Measurements from ENCODE around the gene SUN1. TPM values are rescaled to one million over a fixed set of nuclear protein-coding genes. Genes with fewer than 3 reads are reported as not detected.
A peak's percentile ranks its signal among the peaks of the same experiment; 100 is the strongest.
"Not testable (repeated sequence)": the region's sequence is repeated elsewhere in the genome, so short reads cannot be mapped to it uniquely, and the experiment has no call there.

The SUN1 gene
- total RNA-seq, 1 donor from 2014 or later, result 183 TPM

DNA sequence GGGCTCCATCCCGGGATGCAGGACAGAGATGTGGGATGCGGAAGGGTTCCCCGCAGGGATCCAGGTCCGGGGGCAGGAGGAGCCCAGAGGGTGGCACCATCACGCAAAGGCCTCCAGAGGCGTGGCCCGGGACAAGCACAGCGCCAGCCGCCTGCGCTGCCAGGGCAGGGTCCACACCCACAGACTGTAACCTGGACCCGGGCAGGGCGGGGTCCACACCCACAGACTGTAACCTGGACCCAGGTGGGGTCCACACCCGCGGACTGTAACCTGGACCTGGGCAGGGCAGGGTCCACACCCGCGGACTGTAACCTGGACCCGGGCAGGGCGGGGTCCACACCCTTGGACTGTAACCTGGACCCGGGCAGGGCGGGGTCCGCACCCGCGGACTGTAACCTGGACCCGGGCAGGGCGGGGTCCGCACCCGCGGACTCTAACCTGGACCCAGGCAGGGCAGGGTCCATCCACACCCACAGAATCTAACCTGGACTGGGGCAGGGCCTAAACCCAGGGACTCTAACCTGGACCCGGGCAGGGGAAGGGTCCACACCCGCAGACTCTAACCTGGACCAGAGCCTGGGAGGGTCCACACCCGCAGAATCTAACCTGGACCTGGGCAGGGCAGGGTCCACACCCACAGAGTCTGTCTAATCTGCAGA, 37.5 kb upstream of the SUN1 start:
- Histone ChIP-seq H3K4me3 (no peak overlapping the region), H3K4me1 (peaks cover 9% of the 10 kb centered on the region), H3K27ac (replicated peaks) (no peak overlapping the region), H3K36me3 (no peaks in the 10 kb centered on the region), H3K27me3 (ENCODE audit: low read depth) (no peaks in the 10 kb centered on the region), H3K9me3 (replicated peaks) (no peaks in the 10 kb centered on the region)
- intact Hi-C loops (cut with micrococcal nuclease), result no loop called here
- no peak for DNase-seq
- TF ChIP-seq, protein P1, sequence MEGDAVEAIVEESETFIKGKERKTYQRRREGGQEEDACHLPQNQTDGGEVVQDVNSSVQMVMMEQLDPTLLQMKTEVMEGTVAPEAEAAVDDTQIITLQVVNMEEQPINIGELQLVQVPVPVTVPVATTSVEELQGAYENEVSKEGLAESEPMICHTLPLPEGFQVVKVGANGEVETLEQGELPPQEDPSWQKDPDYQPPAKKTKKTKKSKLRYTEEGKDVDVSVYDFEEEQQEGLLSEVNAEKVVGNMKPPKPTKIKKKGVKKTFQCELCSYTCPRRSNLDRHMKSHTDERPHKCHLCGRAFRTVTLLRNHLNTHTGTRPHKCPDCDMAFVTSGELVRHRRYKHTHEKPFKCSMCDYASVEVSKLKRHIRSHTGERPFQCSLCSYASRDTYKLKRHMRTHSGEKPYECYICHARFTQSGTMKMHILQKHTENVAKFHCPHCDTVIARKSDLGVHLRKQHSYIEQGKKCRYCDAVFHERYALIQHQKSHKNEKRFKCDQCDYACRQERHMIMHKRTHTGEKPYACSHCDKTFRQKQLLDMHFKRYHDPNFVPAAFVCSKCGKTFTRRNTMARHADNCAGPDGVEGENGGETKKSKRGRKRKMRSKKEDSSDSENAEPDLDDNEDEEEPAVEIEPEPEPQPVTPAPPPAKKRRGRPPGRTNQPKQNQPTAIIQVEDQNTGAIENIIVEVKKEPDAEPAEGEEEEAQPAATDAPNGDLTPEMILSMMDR (IDR thresholded peaks at IDR 0.05; ENCODE audit: borderline replicate concordance), result no peak

DNA sequence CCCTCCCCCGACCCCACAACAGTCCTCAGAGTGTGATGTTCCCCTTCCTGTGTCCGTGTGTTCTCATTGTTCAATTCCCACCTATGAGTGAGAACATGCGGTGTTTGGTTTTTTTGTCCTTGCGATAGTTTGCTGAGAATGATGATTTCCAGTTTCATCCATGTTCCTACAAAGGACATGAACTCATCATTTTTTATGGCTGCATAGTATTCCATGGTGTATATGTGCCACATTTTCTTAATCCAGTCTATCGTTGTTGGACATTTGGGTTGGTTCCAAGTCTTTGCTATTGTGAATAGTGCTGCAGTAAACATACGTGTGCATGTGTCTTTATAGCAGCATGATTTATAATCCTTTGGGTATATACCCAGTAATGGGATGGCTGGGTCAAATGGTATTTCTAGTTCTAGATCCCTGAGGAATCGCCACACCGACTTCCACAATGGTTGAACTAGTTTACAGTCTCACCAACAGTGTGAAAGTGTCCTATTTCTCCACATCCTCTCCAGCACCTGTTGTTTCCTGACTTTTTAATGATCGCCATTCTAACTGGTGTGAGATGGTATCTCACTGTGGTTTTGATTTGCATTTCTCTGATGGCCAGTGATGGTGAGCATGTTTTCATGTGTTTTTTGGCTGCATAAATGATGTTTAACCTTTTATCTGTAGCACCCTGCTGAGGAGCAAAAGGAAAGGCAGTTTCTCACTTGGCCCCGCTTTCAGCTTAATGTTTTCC, 35.7 kb upstream of the SUN1 start:
- intact Hi-C loops (cut with micrococcal nuclease), result not testable (repeated sequence)
- peaks cover 20% of the 10 kb centered on the region for H3K4me1 ChIP-seq

DNA sequence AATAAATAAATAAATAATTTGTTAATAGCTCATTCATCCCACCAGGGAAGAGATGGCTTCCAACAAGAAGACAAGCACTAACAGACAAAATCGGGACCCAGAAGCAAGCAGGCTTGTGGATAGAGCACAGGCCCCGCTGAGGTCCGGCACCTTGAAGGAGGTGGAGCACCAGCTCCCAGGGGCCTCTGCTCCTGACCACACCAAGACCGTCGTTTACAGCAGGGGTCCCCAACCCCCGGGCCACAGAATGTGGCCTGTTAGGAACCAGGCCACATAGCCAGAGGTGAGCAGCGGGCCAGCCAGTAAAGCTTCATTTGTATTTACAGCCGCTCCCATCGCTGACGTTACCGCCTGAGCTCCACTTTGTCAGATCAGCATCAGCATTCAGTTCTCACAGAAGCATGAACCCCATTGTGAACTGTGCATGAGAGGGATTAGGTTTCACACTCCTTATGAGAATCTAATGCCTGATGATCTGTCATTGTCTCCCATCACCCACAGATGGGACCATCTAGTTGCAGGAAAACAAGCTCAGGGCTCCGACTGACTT, 33.3 kb upstream of the SUN1 start:
- no peak overlapping the region for H3K4me3 ChIP-seq
- DNase-seq, result no peak
- H3K4me1 ChIP-seq, result peaks cover 22% of the 10 kb centered on the region
- no peaks in the 10 kb centered on the region for H3K9me3 ChIP-seq (replicated peaks)
- intact Hi-C loops (cut with micrococcal nuclease), result no loop called here
- TF ChIP-seq, protein P1 (IDR thresholded peaks at IDR 0.05; ENCODE audit: borderline replicate concordance), result no peak
- no peak overlapping the region for H3K27ac ChIP-seq (replicated peaks)
- H3K27me3 ChIP-seq (ENCODE audit: low read depth), result no peaks in the 10 kb centered on the region
- H3K36me3 ChIP-seq, result no peaks in the 10 kb centered on the region

More for the DNA sequence above, 35.7 kb upstream of the SUN1 start:
- not testable (repeated sequence) for H3K36me3 ChIP-seq; DNase-seq; H3K27ac ChIP-seq (replicated peaks); H3K4me3 ChIP-seq; H3K9me3 ChIP-seq (replicated peaks); H3K27me3 ChIP-seq (ENCODE audit: low read depth)

DNA sequence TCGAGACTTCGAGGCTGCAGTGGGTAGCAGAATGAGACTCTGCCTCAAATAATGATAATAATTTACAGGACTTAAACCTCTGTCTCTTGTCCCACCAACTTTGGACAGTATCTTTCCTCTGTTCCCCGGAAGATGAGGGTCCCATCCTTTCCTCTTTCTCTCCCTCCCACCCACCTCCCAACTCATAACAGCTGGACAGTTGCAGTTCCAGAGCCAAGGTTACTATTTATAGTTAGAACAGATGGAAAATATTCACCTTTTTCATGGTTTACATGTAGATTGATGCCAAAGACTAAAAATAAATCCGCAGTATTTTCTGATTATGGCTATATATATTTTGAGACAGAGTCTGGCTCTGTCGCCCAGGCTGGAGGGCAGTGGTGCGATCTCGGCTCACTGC, 31.6 kb upstream of the SUN1 start:
- H3K36me3 ChIP-seq, result no peaks in the 10 kb centered on the region
- no peak for DNase-seq
- no peak overlapping the region for H3K4me3 ChIP-seq
- peak overlapping the region; percentile 40 for H3K27ac ChIP-seq (replicated peaks)
- no peaks in the 10 kb centered on the region for H3K9me3 ChIP-seq (replicated peaks)
- intact Hi-C loops (cut with micrococcal nuclease), result no loop called here
- H3K27me3 ChIP-seq (ENCODE audit: low read depth), result no peaks in the 10 kb centered on the region
- H3K4me1 ChIP-seq, result peaks cover 29% of the 10 kb centered on the region
- TF ChIP-seq, protein P1 (IDR thresholded peaks at IDR 0.05; ENCODE audit: borderline replicate concordance), result no peak

DNA sequence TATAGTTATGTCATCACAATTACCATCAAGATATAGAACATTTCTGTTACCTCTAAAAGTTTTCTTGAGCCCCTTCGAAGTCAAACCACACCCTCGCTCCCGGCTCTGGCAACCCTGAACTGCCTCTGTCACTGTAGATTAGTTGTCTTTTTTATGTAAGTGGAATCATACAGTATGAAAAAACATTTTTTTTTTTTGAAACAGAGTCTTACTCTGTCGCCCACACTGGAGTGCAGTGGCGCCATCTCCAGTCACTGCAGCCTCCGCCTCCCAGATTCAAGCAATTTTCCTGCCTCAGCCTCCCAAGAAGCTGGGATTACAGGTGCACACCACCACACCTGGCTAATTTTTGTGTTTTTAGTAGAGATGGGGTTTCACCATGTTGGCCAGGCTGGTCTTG, 30.9 kb upstream of the SUN1 start:
- not testable (repeated sequence) for DNase-seq; H3K9me3 ChIP-seq (replicated peaks); H3K4me3 ChIP-seq

DNA sequence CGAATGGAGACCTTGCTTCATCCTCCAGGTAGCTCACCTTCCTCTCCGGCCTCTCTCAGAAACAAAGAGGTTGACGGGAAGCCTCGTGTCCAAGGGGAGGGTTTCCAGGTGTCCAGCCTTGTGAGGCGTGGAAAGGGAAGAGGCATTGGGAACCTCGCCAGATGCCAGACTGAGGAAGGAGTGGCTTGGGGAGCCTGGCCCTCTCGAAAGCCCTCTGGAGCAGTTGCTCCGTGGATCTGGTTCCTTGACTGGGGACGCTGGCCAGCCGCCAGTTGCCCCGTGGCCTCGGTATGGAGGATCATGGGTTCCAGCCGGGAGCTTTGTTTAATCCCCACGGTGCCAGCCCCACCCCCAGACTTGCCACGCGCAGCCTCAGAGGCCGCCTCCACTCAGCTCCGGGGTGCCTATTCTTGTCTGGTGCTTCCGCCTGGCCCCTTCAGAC, 30.3 kb upstream of the SUN1 start:
- H3K27ac ChIP-seq (replicated peaks), result peak overlapping the region; percentile 25
- no peaks in the 10 kb centered on the region for H3K36me3 ChIP-seq
- peak; percentile 40 for DNase-seq
- TF ChIP-seq, protein P1 (IDR thresholded peaks at IDR 0.05; ENCODE audit: borderline replicate concordance), result no peak
- no peaks in the 10 kb centered on the region for H3K9me3 ChIP-seq (replicated peaks)
- peak overlapping the region; percentile 45 for H3K4me3 ChIP-seq
- peaks cover 34% of the 10 kb centered on the region for H3K4me1 ChIP-seq
- intact Hi-C loops (cut with micrococcal nuclease), result no loop called here
- H3K27me3 ChIP-seq (ENCODE audit: low read depth), result no peaks in the 10 kb centered on the region

More for the DNA sequence above, 30.9 kb upstream of the SUN1 start:
- H3K36me3 ChIP-seq; H3K27me3 ChIP-seq (ENCODE audit: low read depth); intact Hi-C loops (cut with micrococcal nuclease): not testable (repeated sequence)
- Histone ChIP-seq H3K27ac (replicated peaks) (peak overlapping the region; percentile 40), H3K4me1 (peaks cover 34% of the 10 kb centered on the region)
